Inferior parietal cortex (tissue), 1 donor: Measurements from ENCODE around the gene R3HDM4.
"Not testable (repeated sequence)": the region's sequence is repeated elsewhere in the genome, so short reads cannot be mapped to it uniquely, and the experiment has no call there.

ENCODE experiments used
- DNase-seq: peaks from one replicate; pipeline ENCODE4 v3.0.0-alpha.2; 2016; ENCODE audit errors: extremely low spot score

The R3HDM4 gene

GRCh38 chr19:913080-913748 lies at the start of gene R3HDM4:
Gene R3HDM4 (minus strand): TSS chr19:913219. CDS start chr19:913157, 62 bp downstream.
- no peak for DNase-seq

GRCh38 chr19:961866-962620 lies 49.0 kb upstream of the R3HDM4 start:
- DNase-seq, result no peak

GRCh38 chr19:960601-960938 lies 47.6 kb upstream of the R3HDM4 start:
- DNase-seq, result no peak

- DNase-seq, result no peak
Measured at GRCh38 chr19:960020-960419, 47.0 kb upstream of the R3HDM4 start.

GRCh38 chr19:958967-959855 lies 46.2 kb upstream of the R3HDM4 start:
- DNase-seq, result no peak

GRCh38 chr19:957578-957977 lies 44.6 kb upstream of the R3HDM4 start:
- not testable (repeated sequence) for DNase-seq

- DNase-seq, result no peak
Measured at GRCh38 chr19:956766-957440, 43.9 kb upstream of the R3HDM4 start.

- DNase-seq, result no peak
Measured at GRCh38 chr19:955803-956765, 43.1 kb upstream of the R3HDM4 start.

GRCh38 chr19:954672-955494 lies 41.9 kb upstream of the R3HDM4 start:
- DNase-seq, result no peak

- no peak for DNase-seq
Measured at GRCh38 chr19:954272-954671, 41.3 kb upstream of the R3HDM4 start.

- DNase-seq, result no peak
Measured at GRCh38 chr19:953445-954271, 40.6 kb upstream of the R3HDM4 start.

GRCh38 chr19:952680-953444 lies 39.8 kb upstream of the R3HDM4 start:
- DNase-seq, result no peak

- DNase-seq, result no peak
Measured at GRCh38 chr19:952049-952679, 39.1 kb upstream of the R3HDM4 start.

GRCh38 chr19:950352-951066 lies 37.5 kb upstream of the R3HDM4 start:
- no peak for DNase-seq

- no peak for DNase-seq
Measured at GRCh38 chr19:948842-949496, 36.0 kb upstream of the R3HDM4 start.

- DNase-seq, result no peak
Measured at GRCh38 chr19:947707-948539, 34.9 kb upstream of the R3HDM4 start.
